ENCODE data around the gene GATAD2A.

GATAD2A gene

DNA sequence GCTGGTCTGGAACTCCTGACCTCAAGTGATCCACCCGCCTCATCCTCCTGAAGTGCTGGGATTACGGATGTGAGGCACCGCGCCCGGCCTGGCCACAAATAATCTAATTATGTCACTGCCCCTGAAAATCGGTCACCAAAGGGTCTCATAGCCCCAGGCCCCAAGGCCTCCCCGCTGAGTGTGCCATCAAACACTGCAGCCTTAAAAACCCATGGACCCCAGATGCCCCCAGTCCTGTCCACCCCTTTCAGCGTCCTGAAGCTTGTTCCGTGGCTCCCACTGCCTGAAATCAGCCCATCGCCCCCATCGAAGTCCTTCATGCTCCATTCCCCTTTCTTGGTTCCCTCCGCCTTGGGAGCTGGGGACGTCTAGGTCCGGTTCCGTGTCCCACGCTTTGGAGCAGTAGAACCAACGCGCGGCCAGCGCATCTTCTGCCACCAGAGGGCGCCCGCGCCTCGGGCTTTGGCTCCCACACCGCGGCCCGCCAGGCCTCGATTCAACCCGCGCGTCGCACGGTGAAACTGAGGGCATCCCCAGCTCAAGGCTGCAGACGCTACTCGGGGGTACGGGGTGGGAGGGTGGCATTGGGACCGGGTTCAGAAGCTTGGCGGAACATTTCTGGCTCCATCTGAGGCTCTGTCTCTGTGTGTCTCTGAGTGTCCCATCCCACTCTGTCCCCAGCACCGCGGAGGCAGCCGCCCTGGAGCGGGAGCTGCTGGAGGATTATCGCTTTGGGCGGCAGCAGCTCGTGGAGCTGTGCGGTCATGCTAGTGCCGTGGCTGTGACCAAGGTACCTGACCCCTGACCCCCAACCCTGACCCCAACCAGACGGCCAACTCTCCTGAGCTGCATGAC lies 126.7 kb downstream of the GATAD2A start:
- H3K36me3 ChIP-seq (ENCODE audit: control insufficient read depth, insufficient read depth, low read length), result peaks cover 20% of the 10 kb centered on the region
- H3K4me3 ChIP-seq (ENCODE audit: insufficient read depth, low read depth, low read length, poor library complexity, severe bottlenecking), result no peak overlapping the region
- peak; percentile 62 to 79 (median 73) for DNase-seq
- H3K4me1 ChIP-seq (ENCODE audit: control insufficient read depth, insufficient read depth, low read length, poor library complexity, severe bottlenecking), result peaks cover 12% of the 10 kb centered on the region
- H3K27me3 ChIP-seq (replicated peaks; ENCODE audit: control insufficient read depth, insufficient read depth, low read length, poor library complexity, severe bottlenecking), result no peaks in the 10 kb centered on the region
- no peak overlapping the region for H3K27ac ChIP-seq (ENCODE audit: insufficient read depth, low read length, poor library complexity, severe bottlenecking)
- H3K9me3 ChIP-seq (ENCODE audit: control insufficient read depth, low read length), result no peaks in the 10 kb centered on the region

GRCh38 chr19:19532806-19533701 lies 127.6 kb downstream of the GATAD2A start:
- Histone ChIP-seq H3K9me3 (ENCODE audit: control insufficient read depth, low read length) (no peaks in the 10 kb centered on the region), H3K4me3 (ENCODE audit: insufficient read depth, low read depth, low read length, poor library complexity, severe bottlenecking) (no peak overlapping the region), H3K27me3 (replicated peaks; ENCODE audit: control insufficient read depth, insufficient read depth, low read length, poor library complexity, severe bottlenecking) (no peaks in the 10 kb centered on the region), H3K4me1 (ENCODE audit: control insufficient read depth, insufficient read depth, low read length, poor library complexity, severe bottlenecking) (peaks cover 16% of the 10 kb centered on the region), H3K27ac (ENCODE audit: insufficient read depth, low read length, poor library complexity, severe bottlenecking) (no peak overlapping the region), H3K36me3 (ENCODE audit: control insufficient read depth, insufficient read depth, low read length) (peaks cover 11% of the 10 kb centered on the region)
- no peak for DNase-seq

GRCh38 chr19:19533841-19534240 lies 128.4 kb downstream of the GATAD2A start:
- no peak overlapping the region for H3K27ac ChIP-seq (ENCODE audit: insufficient read depth, low read length, poor library complexity, severe bottlenecking)
- no peak overlapping the region for H3K4me3 ChIP-seq (ENCODE audit: insufficient read depth, low read depth, low read length, poor library complexity, severe bottlenecking)
- DNase-seq, result no peak
- H3K4me1 ChIP-seq (ENCODE audit: control insufficient read depth, insufficient read depth, low read length, poor library complexity, severe bottlenecking), result peaks cover 23% of the 10 kb centered on the region
- H3K27me3 ChIP-seq (replicated peaks; ENCODE audit: control insufficient read depth, insufficient read depth, low read length, poor library complexity, severe bottlenecking), result no peaks in the 10 kb centered on the region
- H3K9me3 ChIP-seq (ENCODE audit: control insufficient read depth, low read length), result no peaks in the 10 kb centered on the region
- peaks cover 6% of the 10 kb centered on the region for H3K36me3 ChIP-seq (ENCODE audit: control insufficient read depth, insufficient read depth, low read length)

DNA sequence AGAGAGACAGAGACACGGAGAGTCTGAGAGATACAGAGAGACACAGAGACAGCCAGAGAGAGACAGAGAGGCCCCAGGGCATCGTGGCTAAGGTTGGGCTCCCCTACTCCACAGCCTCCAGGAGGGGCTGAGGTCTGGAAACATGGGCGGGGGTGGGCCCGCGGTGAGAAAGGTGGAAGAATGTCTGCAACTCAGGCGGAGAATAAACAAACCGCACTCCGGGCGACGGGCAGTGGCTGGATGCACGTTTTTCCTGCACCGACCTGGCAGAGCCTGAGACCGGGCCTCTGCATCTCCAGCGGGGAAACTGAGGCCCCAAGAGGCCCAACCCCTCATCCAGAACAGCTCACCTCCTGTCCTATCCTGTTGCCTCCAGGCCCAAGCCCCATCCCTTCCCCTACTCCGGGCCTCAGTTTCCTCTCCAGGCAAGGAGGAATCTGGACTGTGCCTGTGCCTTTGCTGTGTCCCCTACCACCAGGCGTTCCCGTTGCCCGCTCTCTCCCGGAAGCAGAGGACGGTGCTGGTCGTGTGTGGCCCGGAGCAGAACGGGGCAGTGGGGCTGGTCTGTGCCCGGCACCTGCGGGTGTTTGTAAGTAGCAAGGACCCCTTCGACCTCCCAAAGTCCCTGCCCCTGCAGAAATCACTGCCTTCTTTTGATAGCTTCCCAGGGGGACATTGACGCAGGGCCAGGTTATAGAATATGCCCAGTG lies 129.2 kb downstream of the GATAD2A start:
- Histone ChIP-seq H3K4me3 (ENCODE audit: insufficient read depth, low read depth, low read length, poor library complexity, severe bottlenecking) (no peak overlapping the region), H3K27me3 (replicated peaks; ENCODE audit: control insufficient read depth, insufficient read depth, low read length, poor library complexity, severe bottlenecking) (no peaks in the 10 kb centered on the region), H3K36me3 (ENCODE audit: control insufficient read depth, insufficient read depth, low read length) (no peaks in the 10 kb centered on the region), H3K27ac (ENCODE audit: insufficient read depth, low read length, poor library complexity, severe bottlenecking) (no peak overlapping the region), H3K9me3 (ENCODE audit: control insufficient read depth, low read length) (no peaks in the 10 kb centered on the region), H3K4me1 (ENCODE audit: control insufficient read depth, insufficient read depth, low read length, poor library complexity, severe bottlenecking) (peaks cover 23% of the 10 kb centered on the region)
- no peak for DNase-seq

DNA sequence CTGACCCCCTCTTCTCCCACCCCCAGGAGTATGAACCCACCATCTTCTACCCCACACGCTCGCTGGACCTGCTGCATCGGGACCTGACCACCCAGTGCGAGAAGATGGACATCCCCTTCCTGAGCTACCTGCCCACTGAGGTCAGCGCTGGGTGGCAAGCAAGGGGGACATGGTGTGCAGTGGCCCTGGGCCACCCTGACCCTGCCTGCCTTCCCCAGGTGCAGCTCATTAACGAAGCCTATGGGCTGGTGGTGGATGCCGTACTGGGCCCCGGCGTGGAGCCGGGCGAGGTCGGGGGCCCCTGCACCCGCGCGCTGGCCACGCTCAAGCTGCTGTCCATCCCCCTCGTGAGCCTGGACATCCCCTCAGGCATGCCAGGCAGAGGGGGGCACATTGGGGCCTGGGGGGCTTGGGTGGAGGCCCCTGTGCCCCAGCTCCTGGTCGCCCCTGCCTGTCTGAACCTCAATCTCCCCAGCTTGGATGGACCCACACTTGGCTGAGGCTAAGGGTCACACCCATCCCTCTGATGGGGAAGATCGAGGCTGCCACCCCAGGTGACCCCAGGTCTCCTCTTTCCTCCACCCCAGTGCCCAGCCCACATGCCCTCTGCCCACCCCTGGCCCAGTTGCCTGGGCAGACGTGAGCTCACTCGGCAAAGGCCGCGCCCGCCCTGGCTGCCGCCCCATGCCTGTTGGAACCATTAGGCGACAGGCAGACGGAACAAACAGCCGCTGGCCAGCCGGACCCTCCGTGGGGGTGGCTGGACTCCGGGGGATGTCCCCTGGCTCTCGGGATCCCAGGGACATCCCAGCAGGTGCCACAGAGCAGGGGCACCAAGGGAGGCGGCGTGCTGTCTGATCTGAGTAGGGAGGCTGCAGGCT lies 130.1 kb downstream of the GATAD2A start:
- Histone ChIP-seq H3K27ac (ENCODE audit: insufficient read depth, low read length, poor library complexity, severe bottlenecking) (no peak overlapping the region), H3K4me1 (ENCODE audit: control insufficient read depth, insufficient read depth, low read length, poor library complexity, severe bottlenecking) (peaks cover 25% of the 10 kb centered on the region), H3K36me3 (ENCODE audit: control insufficient read depth, insufficient read depth, low read length) (no peaks in the 10 kb centered on the region), H3K27me3 (replicated peaks; ENCODE audit: control insufficient read depth, insufficient read depth, low read length, poor library complexity, severe bottlenecking) (no peaks in the 10 kb centered on the region), H3K4me3 (ENCODE audit: insufficient read depth, low read depth, low read length, poor library complexity, severe bottlenecking) (no peak overlapping the region), H3K9me3 (ENCODE audit: control insufficient read depth, low read length) (no peaks in the 10 kb centered on the region)
- DNase-seq, result no peak

GRCh38 chr19:19537075-19538048 lies 131.9 kb downstream of the GATAD2A start:
- Histone ChIP-seq H3K9me3 (ENCODE audit: control insufficient read depth, low read length) (no peaks in the 10 kb centered on the region), H3K27me3 (replicated peaks; ENCODE audit: control insufficient read depth, insufficient read depth, low read length, poor library complexity, severe bottlenecking) (no peaks in the 10 kb centered on the region), H3K4me3 (ENCODE audit: insufficient read depth, low read depth, low read length, poor library complexity, severe bottlenecking) (peak overlapping the region; percentile 19), H3K36me3 (ENCODE audit: control insufficient read depth, insufficient read depth, low read length) (no peaks in the 10 kb centered on the region), H3K4me1 (ENCODE audit: control insufficient read depth, insufficient read depth, low read length, poor library complexity, severe bottlenecking) (peaks cover 32% of the 10 kb centered on the region), H3K27ac (ENCODE audit: insufficient read depth, low read length, poor library complexity, severe bottlenecking) (no peak overlapping the region)
- DNase-seq, result peak in 1 of 3 donors; percentile 47

GRCh38 chr19:19538061-19538784 lies 132.7 kb downstream of the GATAD2A start, which contains the start of gene CILP2:
Gene CILP2, plus strand, starts transcription at chr19:19538265. Its CDS starts 85 bp downstream, at chr19:19538350.
- H3K9me3 ChIP-seq (ENCODE audit: control insufficient read depth, low read length), result no peaks in the 10 kb centered on the region
- H3K27me3 ChIP-seq (replicated peaks; ENCODE audit: control insufficient read depth, insufficient read depth, low read length, poor library complexity, severe bottlenecking), result no peaks in the 10 kb centered on the region
- peaks cover 25% of the 10 kb centered on the region for H3K4me1 ChIP-seq (ENCODE audit: control insufficient read depth, insufficient read depth, low read length, poor library complexity, severe bottlenecking)
- no peaks in the 10 kb centered on the region for H3K36me3 ChIP-seq (ENCODE audit: control insufficient read depth, insufficient read depth, low read length)
- no peak within 1 kb of the TSS for H3K27ac ChIP-seq (ENCODE audit: insufficient read depth, low read length, poor library complexity, severe bottlenecking)
- peak within 1 kb of the TSS; percentile 19 for H3K4me3 ChIP-seq (ENCODE audit: insufficient read depth, low read depth, low read length, poor library complexity, severe bottlenecking)
- peak in 2 of 3 donors; percentile 29 to 39 for DNase-seq

DNA sequence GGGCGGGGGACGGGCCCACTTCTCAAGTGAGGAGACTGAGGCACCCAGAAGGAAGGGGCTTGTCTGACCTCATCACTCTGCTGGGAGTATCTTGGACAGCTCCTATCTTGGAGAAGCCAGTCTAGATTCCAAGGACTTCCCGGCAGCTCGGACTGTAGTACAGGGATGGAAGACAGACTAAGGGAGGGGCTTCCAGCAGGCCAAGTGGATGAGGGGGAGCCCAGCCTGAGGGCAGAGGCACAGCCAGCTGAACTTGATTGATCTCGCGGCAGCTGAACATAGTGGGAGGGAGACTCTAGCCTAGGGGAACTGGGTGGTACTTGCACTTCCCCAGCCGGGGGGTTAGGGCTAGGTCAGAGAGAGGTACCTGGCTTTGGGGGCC lies 133.3 kb downstream of the GATAD2A start:
- Histone ChIP-seq H3K9me3 (ENCODE audit: control insufficient read depth, low read length) (no peaks in the 10 kb centered on the region), H3K4me3 (ENCODE audit: insufficient read depth, low read depth, low read length, poor library complexity, severe bottlenecking) (peak overlapping the region; percentile 19), H3K27ac (ENCODE audit: insufficient read depth, low read length, poor library complexity, severe bottlenecking) (no peak overlapping the region), H3K27me3 (replicated peaks; ENCODE audit: control insufficient read depth, insufficient read depth, low read length, poor library complexity, severe bottlenecking) (no peaks in the 10 kb centered on the region), H3K36me3 (ENCODE audit: control insufficient read depth, insufficient read depth, low read length) (no peaks in the 10 kb centered on the region), H3K4me1 (ENCODE audit: control insufficient read depth, insufficient read depth, low read length, poor library complexity, severe bottlenecking) (peaks cover 25% of the 10 kb centered on the region)
- DNase-seq, result no peak
